Tibial artery (tissue), 4 donors: ENCODE data around the gene ITSN1.

ENCODE experiments used
- DNase-seq, 2 donors: peaks; one replicate each; pipeline ENCODE4 v3.0.0-alpha.2; 2019
- H3K27ac ChIP-seq, 2 donors: fragments of 200-600 bp; sonication (generic) in 1 of 2; 1 replicate in 1 of 2; 2 replicates in 1 of 2; pipeline ENCODE4 v1.5.1; 2018 to 2019; ENCODE audit warnings: mild to moderate bottlenecking in 1 of 2
- H3K27me3 ChIP-seq, 2 donors: fragments of 200-600 bp; sonication (generic) in 1 of 2; one replicate each; pipeline versions ENCODE4 v1.5.1 to v1.6.0; 2016 to 2019
- H3K36me3 ChIP-seq, 3 donors: fragments of 200-600 bp; sonication (generic) in 2 of 3; one replicate each; pipeline ENCODE4 v1.5.1; 2016 to 2019; ENCODE audit warnings: mild to moderate bottlenecking in 2 of 3
- H3K4me1 ChIP-seq, 4 donors: fragments of 200-600 bp; sonication (generic) in 2 of 4; 1 replicate in 3 of 4; 2 replicates in 1 of 4; pipeline ENCODE4 v1.5.1; 2016 to 2019
- H3K4me3 ChIP-seq, 2 donors: fragments of 200-600 bp; sonication (generic) in 1 of 2; 1 replicate in 1 of 2; 2 replicates in 1 of 2; pipeline ENCODE4 v1.5.1; 2018 to 2019; ENCODE audit warnings: mild to moderate bottlenecking in 2 of 2
- H3K9me3 ChIP-seq, 3 donors: fragments of 200-600 bp; sonication (generic) in 1 of 3; one replicate each; pipeline ENCODE4 v1.5.1; 2016 to 2019
- intact Hi-C: fragments of 100-400 bp; cut with DNase I; formaldehyde crosslinking; loops from one replicate; pipeline ENCODE4 v1.15.0; 2023; ENCODE audit warnings: low total_unique reads
- TF ChIP-seq, protein P1 (sequence below), 2 experiments: fragments of 200-600 bp in 1 of 2; fragments of 450-650 bp in 1 of 2; IDR thresholded peaks; one replicate each; pipeline ENCODE4 v1.5.1; 2017 to 2019; ENCODE audit warnings: antibody characterized with exemption in 2 of 2, mild to moderate bottlenecking in 1 of 2, moderate library complexity in 1 of 2

The ITSN1 gene

GRCh38 chr21:33750017-33750416 is 107.7 kb downstream of the ITSN1 start:
- Histone ChIP-seq H3K4me3 (no peak overlapping the region), H3K27me3 (no peaks in the 10 kb centered on the region), H3K27ac (peak overlapping the region in 1 of 2 donors; percentile 31), H3K4me1 (peaks cover 0 to 24% (median 4%) of the 10 kb centered on the region in 4 donors), H3K9me3 (peaks cover 2 to 10% (median 2%) of the 10 kb centered on the region in 3 donors), H3K36me3 (peaks cover 0 to 3% (median under 1%) of the 10 kb centered on the region in 3 donors)
- DNase-seq = no peak
- TF ChIP-seq, protein P1, sequence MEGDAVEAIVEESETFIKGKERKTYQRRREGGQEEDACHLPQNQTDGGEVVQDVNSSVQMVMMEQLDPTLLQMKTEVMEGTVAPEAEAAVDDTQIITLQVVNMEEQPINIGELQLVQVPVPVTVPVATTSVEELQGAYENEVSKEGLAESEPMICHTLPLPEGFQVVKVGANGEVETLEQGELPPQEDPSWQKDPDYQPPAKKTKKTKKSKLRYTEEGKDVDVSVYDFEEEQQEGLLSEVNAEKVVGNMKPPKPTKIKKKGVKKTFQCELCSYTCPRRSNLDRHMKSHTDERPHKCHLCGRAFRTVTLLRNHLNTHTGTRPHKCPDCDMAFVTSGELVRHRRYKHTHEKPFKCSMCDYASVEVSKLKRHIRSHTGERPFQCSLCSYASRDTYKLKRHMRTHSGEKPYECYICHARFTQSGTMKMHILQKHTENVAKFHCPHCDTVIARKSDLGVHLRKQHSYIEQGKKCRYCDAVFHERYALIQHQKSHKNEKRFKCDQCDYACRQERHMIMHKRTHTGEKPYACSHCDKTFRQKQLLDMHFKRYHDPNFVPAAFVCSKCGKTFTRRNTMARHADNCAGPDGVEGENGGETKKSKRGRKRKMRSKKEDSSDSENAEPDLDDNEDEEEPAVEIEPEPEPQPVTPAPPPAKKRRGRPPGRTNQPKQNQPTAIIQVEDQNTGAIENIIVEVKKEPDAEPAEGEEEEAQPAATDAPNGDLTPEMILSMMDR (IDR thresholded peaks at IDR 0.05) = no peak
- intact Hi-C loops = no loop called here

DNA sequence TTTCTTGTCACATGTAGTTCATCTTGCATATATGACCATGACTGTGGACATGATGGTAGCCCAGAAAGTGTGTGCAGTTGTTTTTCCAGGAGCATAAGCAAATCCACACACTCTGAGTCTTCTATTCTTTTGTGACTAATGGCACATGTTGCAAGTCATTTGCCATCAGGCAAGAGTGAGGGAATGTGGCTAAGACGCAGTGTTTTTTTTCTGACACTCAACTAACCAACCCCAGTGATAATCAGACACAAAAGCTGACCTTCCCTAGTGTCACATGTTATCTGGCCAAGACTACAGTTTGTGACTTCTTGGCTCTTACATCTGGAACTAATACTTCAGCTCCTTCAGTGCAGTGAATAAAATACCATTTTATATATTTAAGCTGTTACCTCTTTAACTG is 108.8 kb downstream of the ITSN1 start:
- H3K4me1 ChIP-seq = peaks cover 0 to 24% (median 4%) of the 10 kb centered on the region in 4 donors
- intact Hi-C loops = no loop called here
- no peak overlapping the region for H3K27ac ChIP-seq
- no peaks in the 10 kb centered on the region for H3K27me3 ChIP-seq
- peaks cover 0 to 9% (median 3%) of the 10 kb centered on the region in 3 donors for H3K36me3 ChIP-seq
- peaks cover 2 to 10% (median 2%) of the 10 kb centered on the region in 3 donors for H3K9me3 ChIP-seq
- no peak for DNase-seq
- TF ChIP-seq, protein P1 (IDR thresholded peaks at IDR 0.05) = no peak
- H3K4me3 ChIP-seq = no peak overlapping the region

DNA sequence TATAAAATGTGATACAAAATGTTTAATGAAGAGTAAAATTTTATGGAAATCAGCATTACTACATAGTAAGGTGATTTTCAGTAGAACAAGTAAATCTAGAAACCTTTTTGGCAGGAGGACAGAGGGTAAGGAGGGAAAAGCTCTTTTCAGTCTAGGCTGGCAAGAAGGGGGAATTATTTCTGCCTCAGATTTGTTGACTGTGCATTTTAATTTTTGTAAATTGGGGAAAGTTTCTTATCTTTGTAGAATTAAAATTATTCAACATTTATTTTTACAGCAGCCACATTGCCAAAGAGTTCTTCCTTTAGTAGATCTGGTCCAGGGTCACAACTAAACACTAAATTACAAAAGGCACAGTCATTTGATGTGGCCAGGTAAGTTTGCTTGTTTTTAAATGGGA is 109.2 kb downstream of the ITSN1 start:
- Histone ChIP-seq H3K9me3 (peaks cover 2 to 10% (median 2%) of the 10 kb centered on the region in 3 donors), H3K27me3 (no peaks in the 10 kb centered on the region), H3K4me1 (peaks cover 0 to 24% (median 4%) of the 10 kb centered on the region in 4 donors), H3K36me3 (peaks cover 0 to 9% (median 3%) of the 10 kb centered on the region in 3 donors), H3K4me3 (no peak overlapping the region), H3K27ac (no peak overlapping the region)
- DNase-seq = no peak
- intact Hi-C loops = no loop called here
- TF ChIP-seq, protein P1 (IDR thresholded peaks at IDR 0.05) = no peak

DNA sequence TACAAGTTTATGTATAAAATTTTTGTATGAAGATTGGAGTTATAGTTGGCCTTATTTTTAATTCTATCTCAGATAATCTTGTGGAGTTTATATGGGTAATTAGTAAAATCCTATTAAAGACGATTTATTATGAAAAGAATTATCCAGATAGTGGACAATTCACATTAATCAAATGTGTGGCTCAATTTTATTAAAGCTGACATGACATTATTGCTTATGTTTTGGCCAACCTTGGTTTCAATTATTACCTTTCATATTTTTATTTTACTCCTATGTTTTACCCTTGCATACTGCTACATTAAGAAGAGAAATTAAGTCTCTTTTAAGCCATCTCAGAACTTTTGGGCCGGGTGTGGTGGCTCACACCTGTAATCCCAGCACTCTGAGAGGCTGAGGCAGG is 110.0 kb downstream of the ITSN1 start:
- no peaks in the 10 kb centered on the region for H3K27me3 ChIP-seq
- no peak for DNase-seq
- peaks cover 0 to 24% (median 4%) of the 10 kb centered on the region in 4 donors for H3K4me1 ChIP-seq
- no peak overlapping the region for H3K27ac ChIP-seq
- peaks cover 0 to 4% (median 1%) of the 10 kb centered on the region in 3 donors for H3K9me3 ChIP-seq
- TF ChIP-seq, protein P1 (IDR thresholded peaks at IDR 0.05) = no peak
- H3K4me3 ChIP-seq = no peak overlapping the region
- intact Hi-C loops = no loop called here
- peaks cover 0 to 9% (median 3%) of the 10 kb centered on the region in 3 donors for H3K36me3 ChIP-seq

- Histone ChIP-seq H3K27ac (no peak overlapping the region), H3K36me3 (peaks cover 0 to 14% (median 0%) of the 10 kb centered on the region in 3 donors), H3K9me3 (no peaks in the 10 kb centered on the region), H3K27me3 (no peaks in the 10 kb centered on the region), H3K4me1 (peaks cover 0 to 24% (median 4%) of the 10 kb centered on the region in 4 donors), H3K4me3 (no peak overlapping the region)
- no peak for DNase-seq
- TF ChIP-seq, protein P1 (IDR thresholded peaks at IDR 0.05) = no peak
- intact Hi-C loops = no loop called here
These were observed 111.6 kb downstream of the ITSN1 start for GRCh38 chr21:33753886-33754285.

DNA sequence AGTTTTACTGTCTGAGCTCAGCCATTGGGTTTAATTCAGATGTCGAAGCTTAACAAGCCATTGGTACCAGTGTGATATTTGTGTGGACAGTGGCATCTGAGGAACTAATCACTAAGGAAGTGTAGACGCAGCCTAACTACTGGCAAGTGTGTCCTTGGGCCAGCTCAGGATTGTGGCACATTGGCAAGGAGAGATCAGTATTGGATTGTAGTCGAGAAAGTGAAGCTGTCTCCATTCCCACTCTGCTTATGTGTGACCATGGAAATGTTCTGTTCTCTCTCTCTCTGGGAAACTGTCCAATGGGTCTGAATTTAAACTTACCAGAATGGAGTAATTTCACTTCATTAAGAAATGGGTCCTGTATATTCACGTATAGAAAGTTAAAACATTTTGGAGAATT is 112.2 kb downstream of the ITSN1 start:
- H3K27ac ChIP-seq = no peak overlapping the region
- H3K27me3 ChIP-seq = no peaks in the 10 kb centered on the region
- peaks cover 0 to 14% (median 0%) of the 10 kb centered on the region in 3 donors for H3K36me3 ChIP-seq
- H3K4me1 ChIP-seq = peaks cover 0 to 24% (median 4%) of the 10 kb centered on the region in 4 donors
- no peak for DNase-seq
- TF ChIP-seq, protein P1 (IDR thresholded peaks at IDR 0.05) = no peak
- no peak overlapping the region for H3K4me3 ChIP-seq
- intact Hi-C loops = no loop called here
- H3K9me3 ChIP-seq = no peaks in the 10 kb centered on the region
